ENCODE results near the gene MAP3K13. TPM values are rescaled to one million over a fixed set of nuclear protein-coding genes. Genes with fewer than 3 reads are reported as not detected.
"Not testable (repeated sequence)": the region's sequence is repeated elsewhere in the genome, so short reads cannot be mapped to it uniquely, and the experiment has no call there.

The MAP3K13 gene
- polyA plus RNA-seq, 4 donors = 20.3 to 59.4 (median 36.6) TPM

- Histone ChIP-seq H3K27ac (ENCODE audit: low read depth in 1 of 3, low read length in 2 of 3) (no peak overlapping the region), H3K27me3 (ENCODE audit: control insufficient read depth in 3 of 3, insufficient read depth in 3 of 3, low read length in 3 of 3) (no peaks in the 10 kb centered on the region), H3K4me3 (ENCODE audit: low read depth in 1 of 3, low read length in 3 of 3) (no peak overlapping the region), H3K4me1 (ENCODE audit: control insufficient read depth in 3 of 3, insufficient read depth in 2 of 3, low read depth in 1 of 3, low read length in 2 of 3) (no peaks in the 10 kb centered on the region), H3K9me3 (ENCODE audit: control insufficient read depth in 2 of 2, insufficient read depth in 1 of 2, low read depth in 1 of 2, low read length in 1 of 2) (no peaks in the 10 kb centered on the region), H3K36me3 (ENCODE audit: control insufficient read depth in 3 of 3, insufficient read depth in 2 of 3, low read depth in 1 of 3, low read length in 3 of 3) (peaks cover 2 to 53% (median 10%) of the 10 kb centered on the region in 3 donors)
- no peak for FAIRE-seq
- WGBS, 3 donors = 78 to 83% (median 79%) methylated on average over 5 of the region's 5 CpGs
- DNase-seq = no peak
Observed at GRCh38 chr3:185460309-185460708, 97.4 kb downstream of the MAP3K13 start.

- H3K4me1 ChIP-seq (ENCODE audit: control insufficient read depth in 3 of 3, insufficient read depth in 2 of 3, low read depth in 1 of 3, low read length in 2 of 3) = no peaks in the 10 kb centered on the region
- no peaks in the 10 kb centered on the region for H3K9me3 ChIP-seq (ENCODE audit: control insufficient read depth in 2 of 2, insufficient read depth in 1 of 2, low read depth in 1 of 2, low read length in 1 of 2)
- peaks cover 5 to 57% (median 13%) of the 10 kb centered on the region in 3 donors for H3K36me3 ChIP-seq (ENCODE audit: control insufficient read depth in 3 of 3, insufficient read depth in 2 of 3, low read depth in 1 of 3, low read length in 3 of 3)
- no peaks in the 10 kb centered on the region for H3K27me3 ChIP-seq (ENCODE audit: control insufficient read depth in 3 of 3, insufficient read depth in 3 of 3, low read length in 3 of 3)
- no peak overlapping the region for H3K27ac ChIP-seq (ENCODE audit: low read depth in 1 of 3, low read length in 2 of 3)
- no peak overlapping the region for H3K4me3 ChIP-seq (ENCODE audit: low read depth in 1 of 3, low read length in 3 of 3)
- DNase-seq (peak; percentile 16 to 35), FAIRE-seq (no peak)
- 64 to 75% (median 70%) methylated on average over 6 of the region's 6 CpGs for WGBS, 3 donors
Observed at GRCh38 chr3:185460719-185461350, 97.9 kb downstream of the MAP3K13 start.

- FAIRE-seq (no peak), DNase-seq (no peak)
- Histone ChIP-seq H3K36me3 (ENCODE audit: control insufficient read depth in 3 of 3, insufficient read depth in 2 of 3, low read depth in 1 of 3, low read length in 3 of 3) (peaks cover 11 to 59% (median 21%) of the 10 kb centered on the region in 3 donors), H3K27ac (ENCODE audit: low read depth in 1 of 3, low read length in 2 of 3) (no peak overlapping the region), H3K9me3 (ENCODE audit: control insufficient read depth in 2 of 2, insufficient read depth in 1 of 2, low read depth in 1 of 2, low read length in 1 of 2) (no peaks in the 10 kb centered on the region), H3K27me3 (ENCODE audit: control insufficient read depth in 3 of 3, insufficient read depth in 3 of 3, low read length in 3 of 3) (no peaks in the 10 kb centered on the region), H3K4me3 (ENCODE audit: low read depth in 1 of 3, low read length in 3 of 3) (no peak overlapping the region), H3K4me1 (ENCODE audit: control insufficient read depth in 3 of 3, insufficient read depth in 2 of 3, low read depth in 1 of 3, low read length in 2 of 3) (no peaks in the 10 kb centered on the region)
- 90 to 96% (median 95%) methylated on average over 9 of the region's 9 CpGs for WGBS, 3 donors
Observed at GRCh38 chr3:185465471-185465870, 102.5 kb downstream of the MAP3K13 start.

- not testable (repeated sequence) for DNase-seq; H3K4me3 ChIP-seq (ENCODE audit: low read depth in 1 of 3, low read length in 3 of 3); H3K9me3 ChIP-seq (ENCODE audit: control insufficient read depth in 2 of 2, insufficient read depth in 1 of 2, low read depth in 1 of 2, low read length in 1 of 2); H3K27me3 ChIP-seq (ENCODE audit: control insufficient read depth in 3 of 3, insufficient read depth in 3 of 3, low read length in 3 of 3); H3K4me1 ChIP-seq (ENCODE audit: control insufficient read depth in 3 of 3, insufficient read depth in 2 of 3, low read depth in 1 of 3, low read length in 2 of 3); H3K27ac ChIP-seq (ENCODE audit: low read depth in 1 of 3, low read length in 2 of 3); FAIRE-seq
- 90 to 94% (median 93%) methylated on average over 5 of the region's 5 CpGs for WGBS, 3 donors
- peaks cover 11 to 59% (median 21%) of the 10 kb centered on the region in 3 donors for H3K36me3 ChIP-seq (ENCODE audit: control insufficient read depth in 3 of 3, insufficient read depth in 2 of 3, low read depth in 1 of 3, low read length in 3 of 3)
Observed at GRCh38 chr3:185466123-185466522, 103.2 kb downstream of the MAP3K13 start.

- H3K9me3 ChIP-seq (ENCODE audit: control insufficient read depth in 2 of 2, insufficient read depth in 1 of 2, low read depth in 1 of 2, low read length in 1 of 2) = no peaks in the 10 kb centered on the region
- WGBS, 3 donors = 28 to 58% (median 34%) methylated on average over 3 of the region's 3 CpGs
- FAIRE-seq = no peak
- no peak overlapping the region for H3K4me3 ChIP-seq (ENCODE audit: low read depth in 1 of 3, low read length in 3 of 3)
- no peak for DNase-seq
- H3K36me3 ChIP-seq (ENCODE audit: control insufficient read depth in 3 of 3, insufficient read depth in 2 of 3, low read depth in 1 of 3, low read length in 3 of 3) = peaks cover 13 to 57% (median 25%) of the 10 kb centered on the region in 3 donors
- H3K27ac ChIP-seq (ENCODE audit: low read depth in 1 of 3, low read length in 2 of 3) = no peak overlapping the region
- no peaks in the 10 kb centered on the region for H3K4me1 ChIP-seq (ENCODE audit: control insufficient read depth in 3 of 3, insufficient read depth in 2 of 3, low read depth in 1 of 3, low read length in 2 of 3)
- H3K27me3 ChIP-seq (ENCODE audit: control insufficient read depth in 3 of 3, insufficient read depth in 3 of 3, low read length in 3 of 3) = no peaks in the 10 kb centered on the region
Observed at GRCh38 chr3:185469542-185469941, 106.6 kb downstream of the MAP3K13 start.

- 77 to 95% (median 89%) methylated on average over 3 of the region's 3 CpGs for WGBS, 3 donors
- Histone ChIP-seq H3K4me1 (ENCODE audit: control insufficient read depth in 3 of 3, insufficient read depth in 2 of 3, low read depth in 1 of 3, low read length in 2 of 3) (no peaks in the 10 kb centered on the region), H3K36me3 (ENCODE audit: control insufficient read depth in 3 of 3, insufficient read depth in 2 of 3, low read depth in 1 of 3, low read length in 3 of 3) (peaks cover 12 to 57% (median 25%) of the 10 kb centered on the region in 3 donors), H3K9me3 (ENCODE audit: control insufficient read depth in 2 of 2, insufficient read depth in 1 of 2, low read depth in 1 of 2, low read length in 1 of 2) (no peaks in the 10 kb centered on the region), H3K27me3 (ENCODE audit: control insufficient read depth in 3 of 3, insufficient read depth in 3 of 3, low read length in 3 of 3) (no peaks in the 10 kb centered on the region), H3K27ac (ENCODE audit: low read depth in 1 of 3, low read length in 2 of 3) (no peak overlapping the region), H3K4me3 (ENCODE audit: low read depth in 1 of 3, low read length in 3 of 3) (no peak overlapping the region)
- DNase-seq = no peak
- no peak for FAIRE-seq
Observed at GRCh38 chr3:185470323-185470722, 107.4 kb downstream of the MAP3K13 start.

GRCh38 chr3:185473290-185473815 is 110.4 kb downstream of the MAP3K13 start:
- FAIRE-seq = no peak
- H3K9me3 ChIP-seq (ENCODE audit: control insufficient read depth in 2 of 2, insufficient read depth in 1 of 2, low read depth in 1 of 2, low read length in 1 of 2) = no peaks in the 10 kb centered on the region
- H3K36me3 ChIP-seq (ENCODE audit: control insufficient read depth in 3 of 3, insufficient read depth in 2 of 3, low read depth in 1 of 3, low read length in 3 of 3) = peaks cover 3 to 36% (median 18%) of the 10 kb centered on the region in 3 donors
- H3K27me3 ChIP-seq (ENCODE audit: control insufficient read depth in 3 of 3, insufficient read depth in 3 of 3, low read length in 3 of 3) = no peaks in the 10 kb centered on the region
- H3K4me1 ChIP-seq (ENCODE audit: control insufficient read depth in 3 of 3, insufficient read depth in 2 of 3, low read depth in 1 of 3, low read length in 2 of 3) = peaks cover 0 to 2% (median 0%) of the 10 kb centered on the region in 3 donors
- no peak overlapping the region for H3K4me3 ChIP-seq (ENCODE audit: low read depth in 1 of 3, low read length in 3 of 3)
- no peak overlapping the region for H3K27ac ChIP-seq (ENCODE audit: low read depth in 1 of 3, low read length in 2 of 3)
- DNase-seq = no peak
- WGBS, 3 donors = 90 to 92% (median 92%) methylated on average over 15 of the region's 15 CpGs

- not testable (repeated sequence) for H3K4me1 ChIP-seq (ENCODE audit: control insufficient read depth in 3 of 3, insufficient read depth in 2 of 3, low read depth in 1 of 3, low read length in 2 of 3); DNase-seq; H3K27ac ChIP-seq (ENCODE audit: low read depth in 1 of 3, low read length in 2 of 3); H3K4me3 ChIP-seq (ENCODE audit: low read depth in 1 of 3, low read length in 3 of 3); H3K9me3 ChIP-seq (ENCODE audit: control insufficient read depth in 2 of 2, insufficient read depth in 1 of 2, low read depth in 1 of 2, low read length in 1 of 2); FAIRE-seq; H3K27me3 ChIP-seq (ENCODE audit: control insufficient read depth in 3 of 3, insufficient read depth in 3 of 3, low read length in 3 of 3)
- peaks cover 3 to 37% (median 12%) of the 10 kb centered on the region in 3 donors for H3K36me3 ChIP-seq (ENCODE audit: control insufficient read depth in 3 of 3, insufficient read depth in 2 of 3, low read depth in 1 of 3, low read length in 3 of 3)
- 96% methylated on average over 6 of the region's 6 CpGs for WGBS, 3 donors
Observed at GRCh38 chr3:185474922-185475321, 112.0 kb downstream of the MAP3K13 start.

Measured in small intestine (tissue), 7 donors.